Stimulated activated naive CD8-positive, alpha-beta T cell treated with anti-CD3 and anti-CD28 coated beads, Interleukin-15, Interleukin-2, amounts not matched to agents 100 ng/mL and 50 ng/mL, for 24 hours (primary cell): ENCODE data around the gene GPR142.
A peak's percentile ranks its signal among the peaks of the same experiment; 100 is the strongest.

ENCODE experiments used
- H3K27ac Mint-ChIP-seq: one replicate; pipeline ENCODE4 v1.8.0; 2021; ENCODE audit warnings: mild to moderate bottlenecking, mixed read lengths
- H3K27me3 Mint-ChIP-seq: one replicate; pipeline ENCODE4 v1.8.0; 2021; ENCODE audit warnings: mixed read lengths
- H3K36me3 Mint-ChIP-seq: one replicate; pipeline ENCODE4 v1.8.0; 2021; ENCODE audit warnings: low read depth, mixed read lengths
- H3K4me1 Mint-ChIP-seq: one replicate; pipeline ENCODE4 v1.8.0; 2021; ENCODE audit warnings: low read depth, mixed read lengths
- H3K4me3 Mint-ChIP-seq: one replicate; pipeline ENCODE4 v1.8.0; 2021; ENCODE audit warnings: mild to moderate bottlenecking, mixed read lengths
- H3K9me3 Mint-ChIP-seq: one replicate; pipeline ENCODE4 v1.8.0; 2021; ENCODE audit warnings: mixed read lengths

Gene GPR142

DNA sequence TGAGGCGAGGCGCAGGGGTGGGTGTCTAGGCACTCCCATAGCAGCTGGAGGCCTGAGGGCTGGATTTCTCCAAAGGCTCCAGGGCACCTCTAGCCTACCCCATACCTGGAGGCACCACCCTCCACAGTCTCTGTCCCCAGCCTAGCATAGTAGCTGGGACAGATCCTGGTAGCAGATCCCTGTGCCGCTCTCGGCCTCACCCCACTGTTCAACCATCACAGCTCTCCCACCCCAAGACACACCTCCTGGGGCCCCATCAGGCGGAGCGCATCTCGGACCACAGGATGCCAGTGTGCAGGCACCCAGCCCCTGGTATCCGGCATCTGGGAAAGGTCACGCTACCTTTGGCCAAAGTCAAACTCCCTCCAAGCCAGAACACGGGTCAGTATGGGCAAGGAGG is 12.7 kb upstream of the GPR142 start:
- Mint-ChIP-seq H3K27me3 (peaks cover 60% of the 10 kb centered on the region), H3K36me3 (no peaks in the 10 kb centered on the region), H3K4me3 (no peak overlapping the region), H3K4me1 (peaks cover 8% of the 10 kb centered on the region), H3K27ac (no peak overlapping the region), H3K9me3 (no peaks in the 10 kb centered on the region)

DNA sequence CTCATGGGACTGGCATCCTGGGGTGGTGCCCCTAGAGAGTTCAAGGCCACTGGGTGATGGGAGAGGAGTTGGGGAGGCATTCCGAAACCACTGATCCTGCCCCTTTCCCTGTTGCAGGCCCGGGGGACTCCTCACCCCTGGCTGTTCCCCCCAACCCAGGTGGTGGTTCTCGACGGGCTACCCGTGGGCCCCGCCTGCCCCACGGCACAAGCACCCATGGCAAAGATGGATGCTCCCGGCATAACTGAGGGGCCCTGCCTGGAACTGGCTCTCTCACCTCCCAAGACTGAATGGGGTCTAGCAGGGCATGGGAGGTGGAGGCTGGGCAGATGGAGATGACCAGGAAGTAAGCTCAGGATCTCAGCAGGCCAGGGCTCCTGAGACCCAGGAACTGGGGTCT is 12.2 kb upstream of the GPR142 start:
- Mint-ChIP-seq H3K4me3 (no peak overlapping the region), H3K27me3 (peaks cover 58% of the 10 kb centered on the region), H3K36me3 (no peaks in the 10 kb centered on the region), H3K4me1 (peaks cover 8% of the 10 kb centered on the region), H3K9me3 (no peaks in the 10 kb centered on the region), H3K27ac (no peak overlapping the region)

GRCh38 chr17:74356646-74357465 is 10.4 kb upstream of the GPR142 start:
- Mint-ChIP-seq H3K4me1 (peaks cover 8% of the 10 kb centered on the region), H3K4me3 (no peak overlapping the region), H3K9me3 (no peaks in the 10 kb centered on the region), H3K27me3 (peaks cover 60% of the 10 kb centered on the region), H3K27ac (no peak overlapping the region), H3K36me3 (no peaks in the 10 kb centered on the region)

GRCh38 chr17:74357466-74357809 is 9.9 kb upstream of the GPR142 start:
- H3K36me3 Mint-ChIP-seq: no peaks in the 10 kb centered on the region
- peaks cover 58% of the 10 kb centered on the region for H3K27me3 Mint-ChIP-seq
- peaks cover 8% of the 10 kb centered on the region for H3K4me1 Mint-ChIP-seq
- H3K4me3 Mint-ChIP-seq: no peak overlapping the region
- no peak overlapping the region for H3K27ac Mint-ChIP-seq
- H3K9me3 Mint-ChIP-seq: no peaks in the 10 kb centered on the region

DNA sequence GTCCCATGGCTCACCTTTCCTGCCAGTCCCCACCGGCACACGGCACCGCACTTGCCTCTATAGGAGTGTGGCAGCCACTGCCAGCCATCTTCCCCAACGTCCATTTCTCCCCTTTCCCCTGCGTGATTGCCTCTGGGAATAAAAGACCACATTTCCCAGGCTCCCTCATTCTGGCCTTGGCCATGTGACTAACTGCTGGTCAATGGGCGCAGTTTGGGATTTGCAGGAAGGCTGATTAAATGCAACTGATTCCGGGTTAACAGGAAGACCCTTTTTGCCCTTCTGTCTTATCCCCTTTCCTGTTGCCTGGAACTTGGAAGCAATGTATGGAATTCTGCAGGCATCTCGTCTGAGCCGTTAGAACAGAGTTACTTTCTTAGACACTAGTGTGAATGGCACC is 8.6 kb upstream of the GPR142 start:
- peaks cover 8% of the 10 kb centered on the region for H3K4me1 Mint-ChIP-seq
- no peak overlapping the region for H3K4me3 Mint-ChIP-seq
- no peaks in the 10 kb centered on the region for H3K9me3 Mint-ChIP-seq
- H3K27me3 Mint-ChIP-seq: peaks cover 46% of the 10 kb centered on the region
- no peak overlapping the region for H3K27ac Mint-ChIP-seq
- H3K36me3 Mint-ChIP-seq: no peaks in the 10 kb centered on the region

- Mint-ChIP-seq H3K27ac (no peak overlapping the region), H3K9me3 (no peaks in the 10 kb centered on the region), H3K27me3 (peaks cover 35% of the 10 kb centered on the region), H3K4me3 (no peak overlapping the region), H3K4me1 (peaks cover 3% of the 10 kb centered on the region), H3K36me3 (no peaks in the 10 kb centered on the region)
These were observed 7.4 kb upstream of the GPR142 start for GRCh38 chr17:74359916-74360315.

- no peak overlapping the region for H3K4me3 Mint-ChIP-seq
- H3K9me3 Mint-ChIP-seq: no peaks in the 10 kb centered on the region
- no peaks in the 10 kb centered on the region for H3K36me3 Mint-ChIP-seq
- H3K27me3 Mint-ChIP-seq: peaks cover 26% of the 10 kb centered on the region
- peaks cover 3% of the 10 kb centered on the region for H3K4me1 Mint-ChIP-seq
- H3K27ac Mint-ChIP-seq: no peak overlapping the region
These were observed 6.4 kb upstream of the GPR142 start for GRCh38 chr17:74360899-74361229.

- Mint-ChIP-seq H3K4me3 (no peak within 1 kb of the TSS), H3K36me3 (no peaks in the 10 kb centered on the region), H3K9me3 (no peaks in the 10 kb centered on the region), H3K27ac (no peak within 1 kb of the TSS), H3K27me3 (peaks cover 25% of the 10 kb centered on the region), H3K4me1 (peaks cover 3% of the 10 kb centered on the region)
These were observed 5.9 kb upstream of the GPR142 start, which contains the start of gene BTBD17 for GRCh38 chr17:74361230-74362068. Gene BTBD17 (minus strand): TSS chr17:74361868. CDS start chr17:74361819, 49 bp downstream.

GRCh38 chr17:74362069-74362405 is 5.3 kb upstream of the GPR142 start:
- H3K36me3 Mint-ChIP-seq: no peaks in the 10 kb centered on the region
- H3K4me1 Mint-ChIP-seq: peaks cover 3% of the 10 kb centered on the region
- H3K4me3 Mint-ChIP-seq: no peak overlapping the region
- H3K27ac Mint-ChIP-seq: no peak overlapping the region
- peaks cover 25% of the 10 kb centered on the region for H3K27me3 Mint-ChIP-seq
- no peaks in the 10 kb centered on the region for H3K9me3 Mint-ChIP-seq

DNA sequence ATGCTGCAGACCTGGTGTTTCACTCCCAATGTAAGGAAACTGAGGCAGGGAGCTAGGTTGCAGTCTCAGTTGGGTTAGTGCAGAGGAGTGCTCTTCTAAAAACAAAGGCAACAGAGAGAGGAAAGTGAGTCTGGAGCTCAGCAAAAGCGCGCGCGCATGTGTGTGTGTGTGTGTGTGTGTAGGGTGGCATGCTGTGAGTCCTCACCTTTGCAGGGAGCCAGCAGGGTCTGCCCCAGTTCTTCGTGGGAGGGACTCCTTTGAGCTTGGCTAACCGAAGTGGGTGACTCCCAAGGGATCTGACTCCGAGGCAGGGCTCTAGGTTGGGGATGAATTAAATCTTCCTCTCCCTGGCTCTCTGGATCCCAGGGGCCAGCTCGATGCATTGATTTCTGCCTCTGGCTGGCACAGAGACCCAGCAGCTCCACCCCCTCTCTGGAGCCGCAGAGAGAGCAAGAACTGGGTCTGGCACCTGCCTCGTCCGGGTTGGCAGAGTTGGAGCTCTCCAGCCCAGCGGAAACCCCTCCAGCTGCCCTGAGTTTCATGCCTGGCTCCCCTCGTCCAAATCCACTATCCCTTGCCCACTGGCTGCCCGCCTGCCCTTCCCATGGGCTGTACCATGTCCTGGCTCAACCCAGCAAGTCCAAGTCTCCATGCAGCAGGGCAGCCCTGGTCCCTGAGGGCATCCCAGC is 4.4 kb upstream of the GPR142 start:
- Mint-ChIP-seq H3K36me3 (no peaks in the 10 kb centered on the region), H3K4me1 (peaks cover under 1% of the 10 kb centered on the region), H3K27ac (no peak overlapping the region), H3K4me3 (no peak overlapping the region), H3K9me3 (no peaks in the 10 kb centered on the region), H3K27me3 (peaks cover 21% of the 10 kb centered on the region)

DNA sequence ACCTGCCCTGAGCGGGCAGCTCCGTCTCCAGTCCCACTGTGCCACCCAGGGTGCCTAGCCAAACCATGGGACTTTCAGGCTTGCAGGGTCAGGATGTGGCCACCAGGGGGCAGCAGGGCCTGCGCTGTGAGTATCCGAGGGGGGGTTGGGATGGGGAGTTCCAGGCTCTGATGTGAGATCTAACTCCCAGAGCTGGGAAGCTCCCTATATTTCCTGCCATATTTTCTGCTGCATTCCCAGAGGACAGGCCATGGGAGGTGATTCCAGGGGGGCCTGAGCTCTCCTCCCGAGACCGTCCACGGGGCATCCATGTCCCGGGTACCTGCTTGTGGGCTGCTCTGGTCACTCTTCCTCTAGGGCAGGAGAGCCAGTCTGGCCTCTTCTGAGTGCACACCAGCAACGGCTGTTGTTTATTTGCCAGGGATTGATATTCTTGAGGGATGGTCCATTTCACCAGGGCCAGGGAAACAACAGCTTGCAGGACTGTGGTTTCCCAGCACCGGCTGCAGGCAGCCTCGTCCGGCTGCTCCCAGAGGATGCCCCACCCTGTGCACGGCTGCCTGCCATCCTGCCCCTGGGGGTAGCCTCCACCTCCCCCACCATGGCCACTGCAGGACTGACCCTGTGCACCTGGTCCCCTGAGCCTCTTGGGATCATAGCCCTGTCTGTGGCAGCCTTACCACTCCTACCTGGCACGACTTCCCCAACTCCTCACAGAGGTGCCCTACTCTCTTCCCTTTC is 1.2 kb downstream of the GPR142 start:
- Mint-ChIP-seq H3K27me3 (no peaks in the 10 kb centered on the region), H3K27ac (no peak overlapping the region), H3K36me3 (no peaks in the 10 kb centered on the region), H3K4me1 (peaks cover 16% of the 10 kb centered on the region), H3K9me3 (no peaks in the 10 kb centered on the region), H3K4me3 (peak overlapping the region; percentile 23)

DNA sequence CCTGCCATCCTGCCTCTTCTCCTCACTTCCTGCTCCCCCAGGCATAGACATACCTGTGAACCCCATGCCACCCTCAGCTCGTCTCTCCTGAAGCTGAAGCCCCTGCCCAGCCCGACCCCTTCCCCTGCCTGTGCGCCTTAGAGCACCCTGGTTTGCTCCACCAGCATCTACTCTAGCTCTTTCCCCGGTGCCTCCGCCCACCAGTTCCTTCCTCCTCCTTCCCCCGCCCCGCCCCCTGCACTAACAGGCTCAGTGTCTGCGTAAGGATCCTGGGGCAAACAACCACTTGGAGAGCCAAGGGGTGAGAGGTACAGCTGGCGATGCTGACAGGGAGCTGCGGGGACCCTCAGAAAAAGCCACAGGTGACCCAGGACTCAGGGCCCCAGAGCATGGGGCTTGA is 1.9 kb downstream of the GPR142 start:
- no peaks in the 10 kb centered on the region for H3K36me3 Mint-ChIP-seq
- H3K4me1 Mint-ChIP-seq: peaks cover 16% of the 10 kb centered on the region
- no peaks in the 10 kb centered on the region for H3K9me3 Mint-ChIP-seq
- peak overlapping the region; percentile 23 for H3K4me3 Mint-ChIP-seq
- no peaks in the 10 kb centered on the region for H3K27me3 Mint-ChIP-seq
- no peak overlapping the region for H3K27ac Mint-ChIP-seq

GRCh38 chr17:74369665-74370490 is 2.6 kb downstream of the GPR142 start:
- no peak overlapping the region for H3K4me3 Mint-ChIP-seq
- H3K36me3 Mint-ChIP-seq: no peaks in the 10 kb centered on the region
- peaks cover 16% of the 10 kb centered on the region for H3K4me1 Mint-ChIP-seq
- H3K27me3 Mint-ChIP-seq: no peaks in the 10 kb centered on the region
- no peak overlapping the region for H3K27ac Mint-ChIP-seq
- no peaks in the 10 kb centered on the region for H3K9me3 Mint-ChIP-seq

DNA sequence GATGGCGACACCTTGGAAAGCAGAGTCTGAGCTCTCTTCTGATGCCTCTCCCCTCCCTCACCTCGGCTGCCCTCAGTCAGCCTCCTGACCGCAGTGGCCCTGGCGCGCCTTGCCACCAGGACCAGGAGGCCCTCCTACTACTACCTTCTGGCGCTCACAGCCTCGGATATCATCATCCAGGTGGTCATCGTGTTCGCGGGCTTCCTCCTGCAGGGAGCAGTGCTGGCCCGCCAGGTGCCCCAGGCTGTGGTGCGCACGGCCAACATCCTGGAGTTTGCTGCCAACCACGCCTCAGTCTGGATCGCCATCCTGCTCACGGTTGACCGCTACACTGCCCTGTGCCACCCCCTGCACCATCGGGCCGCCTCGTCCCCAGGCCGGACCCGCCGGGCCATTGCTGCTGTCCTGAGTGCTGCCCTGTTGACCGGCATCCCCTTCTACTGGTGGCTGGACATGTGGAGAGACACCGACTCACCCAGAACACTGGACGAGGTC is 4.4 kb downstream of the GPR142 start:
- Mint-ChIP-seq H3K36me3 (no peaks in the 10 kb centered on the region), H3K4me1 (peaks cover 16% of the 10 kb centered on the region), H3K4me3 (no peak overlapping the region), H3K27ac (no peak overlapping the region), H3K9me3 (no peaks in the 10 kb centered on the region), H3K27me3 (no peaks in the 10 kb centered on the region)
